Breast epithelium (tissue), 3 donors: ENCODE results near the gene KLK15.

ENCODE experiments used
- POLR2A ChIP-seq: fragments of 450-650 bp; IDR thresholded peaks from one replicate; pipeline ENCODE4 v1.6.1; 2016; ENCODE audit warnings: antibody characterized with exemption, mild to moderate bottlenecking, moderate library complexity
- POLR2AphosphoS5 ChIP-seq, 3 donors: sonication (generic); formaldehyde crosslinking; IDR thresholded peaks; one replicate each; pipeline ENCODE4 v1.6.1; 2017; ENCODE audit warnings: antibody characterized with exemption in 3 of 3
- TF ChIP-seq, protein P1 (sequence below), 3 donors: fragments of 450-650 bp; IDR thresholded peaks; one replicate each; pipeline ENCODE4 v1.5.1; 2016 to 2017; ENCODE audit warnings: antibody characterized with exemption in 3 of 3, mild to moderate bottlenecking in 3 of 3, moderate library complexity in 3 of 3

GRCh38 chr19:50822661-50823208 lies 10.6 kb downstream of the KLK15 start:
- TF ChIP-seq, protein P1, sequence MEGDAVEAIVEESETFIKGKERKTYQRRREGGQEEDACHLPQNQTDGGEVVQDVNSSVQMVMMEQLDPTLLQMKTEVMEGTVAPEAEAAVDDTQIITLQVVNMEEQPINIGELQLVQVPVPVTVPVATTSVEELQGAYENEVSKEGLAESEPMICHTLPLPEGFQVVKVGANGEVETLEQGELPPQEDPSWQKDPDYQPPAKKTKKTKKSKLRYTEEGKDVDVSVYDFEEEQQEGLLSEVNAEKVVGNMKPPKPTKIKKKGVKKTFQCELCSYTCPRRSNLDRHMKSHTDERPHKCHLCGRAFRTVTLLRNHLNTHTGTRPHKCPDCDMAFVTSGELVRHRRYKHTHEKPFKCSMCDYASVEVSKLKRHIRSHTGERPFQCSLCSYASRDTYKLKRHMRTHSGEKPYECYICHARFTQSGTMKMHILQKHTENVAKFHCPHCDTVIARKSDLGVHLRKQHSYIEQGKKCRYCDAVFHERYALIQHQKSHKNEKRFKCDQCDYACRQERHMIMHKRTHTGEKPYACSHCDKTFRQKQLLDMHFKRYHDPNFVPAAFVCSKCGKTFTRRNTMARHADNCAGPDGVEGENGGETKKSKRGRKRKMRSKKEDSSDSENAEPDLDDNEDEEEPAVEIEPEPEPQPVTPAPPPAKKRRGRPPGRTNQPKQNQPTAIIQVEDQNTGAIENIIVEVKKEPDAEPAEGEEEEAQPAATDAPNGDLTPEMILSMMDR (IDR thresholded peaks at IDR 0.05), result no peak
- TF ChIP-seq POLR2A (no peak), POLR2AphosphoS5 (IDR thresholded peaks at IDR 0.05) (no peak)
